Peyer's patch (tissue), 4 donors: Measurements from ENCODE around the gene TXNRD2. TPM values are rescaled to one million over a fixed set of nuclear protein-coding genes. Genes with fewer than 3 reads are reported as not detected.

ENCODE experiments used
- DNase-seq, 3 donors: peaks; one replicate each; pipeline ENCODE4 v3.0.0-alpha.2; 2017 to 2019
- H3K27ac ChIP-seq, 4 donors: fragments of 200-600 bp; sonication (generic); one replicate each; pipeline ENCODE4 v1.5.1; 2016 to 2019
- H3K27me3 ChIP-seq, 2 donors: fragments of 200-600 bp; sonication (generic); one replicate each; pipeline ENCODE4 v1.5.1; 2019
- H3K36me3 ChIP-seq, 3 donors: fragments of 200-600 bp; sonication (generic); one replicate each; pipeline ENCODE4 v1.5.1; 2016 to 2019
- H3K4me1 ChIP-seq, 4 donors: fragments of 200-600 bp; sonication (generic); one replicate each; pipeline ENCODE4 v1.5.1; 2016 to 2019
- H3K4me3 ChIP-seq, 4 donors: fragments of 200-600 bp; sonication (generic); 1 replicate in 3 of 4; 2 replicates in 1 of 4; pipeline ENCODE4 v1.5.1; 2016 to 2019; ENCODE audit warnings: mild to moderate bottlenecking in 1 of 4
- H3K9me3 ChIP-seq, 4 donors: fragments of 200-600 bp; sonication (generic); one replicate each; pipeline ENCODE4 v1.5.1; 2016 to 2019; ENCODE audit warnings: mild to moderate bottlenecking in 1 of 4
- CTCF ChIP-seq, 6 experiments: fragments of 450-650 bp in 4 of 6; fragments of 200-600 bp in 2 of 6; sonication (generic) in 1 of 6; IDR thresholded peaks; one replicate each; pipeline ENCODE4 v1.5.1; 2017 to 2019; ENCODE audit warnings: antibody characterized with exemption in 6 of 6, mild to moderate bottlenecking in 3 of 6, moderate library complexity in 1 of 6
- POLR2A ChIP-seq, 2 donors: fragments of 450-650 bp; IDR thresholded peaks; one replicate each; pipeline ENCODE4 v1.5.1; 2017; ENCODE audit warnings: antibody characterized with exemption in 2 of 2, mild to moderate bottlenecking in 2 of 2, moderate library complexity in 2 of 2
- total RNA-seq, 4 donors: library from RNA; depleted of rRNA; stranded (reverse); fragments of >200 nt; gene quantifications; one replicate each; pipeline ENCODE4 v1.1.0, GENCODE V29; 2016

The TXNRD2 gene
- total RNA-seq, 4 donors from 2014 or later = 24.7 to 29.8 (median 27.2) TPM

GRCh38 chr22:19876314-19876940 lies 65.2 kb downstream of the TXNRD2 start:
- peaks cover 0 to 15% (median 0%) of the 10 kb centered on the region in 4 donors for H3K4me1 ChIP-seq
- peaks cover 0 to 5% (median 0%) of the 10 kb centered on the region in 3 donors for H3K36me3 ChIP-seq
- no peak overlapping the region for H3K27ac ChIP-seq
- no peak overlapping the region for H3K4me3 ChIP-seq
- peak in 2 of 3 donors; percentile 46 to 47 for DNase-seq
- TF ChIP-seq POLR2A (IDR thresholded peaks at IDR 0.05) = no peak
- TF ChIP-seq CTCF (IDR thresholded peaks at IDR 0.05) = peak in 2 of 6 experiments; percentile 8 to 17
- H3K27me3 ChIP-seq = no peaks in the 10 kb centered on the region
- H3K9me3 ChIP-seq = no peaks in the 10 kb centered on the region

GRCh38 chr22:19875531-19876313 lies 65.9 kb downstream of the TXNRD2 start:
- peak in 2 of 3 donors; percentile 42 to 44 for DNase-seq
- TF ChIP-seq CTCF (IDR thresholded peaks at IDR 0.05) = no peak
- TF ChIP-seq POLR2A (IDR thresholded peaks at IDR 0.05) = no peak
- no peak overlapping the region for H3K4me3 ChIP-seq
- H3K4me1 ChIP-seq = peaks cover 0 to 15% (median 0%) of the 10 kb centered on the region in 4 donors
- no peak overlapping the region for H3K27ac ChIP-seq
- H3K9me3 ChIP-seq = no peaks in the 10 kb centered on the region
- peaks cover 0 to 5% (median 0%) of the 10 kb centered on the region in 3 donors for H3K36me3 ChIP-seq
- no peaks in the 10 kb centered on the region for H3K27me3 ChIP-seq

- H3K36me3 ChIP-seq = peaks cover 0 to 5% (median 0%) of the 10 kb centered on the region in 3 donors
Observed at GRCh38 chr22:19875061-19875530, 66.5 kb downstream of the TXNRD2 start.

GRCh38 chr22:19874307-19875060 lies 67.1 kb downstream of the TXNRD2 start:
- H3K27ac ChIP-seq = no peak overlapping the region

More at GRCh38 chr22:19875061-19875530, 66.5 kb downstream of the TXNRD2 start:
- TF ChIP-seq CTCF (IDR thresholded peaks at IDR 0.05) (no peak), POLR2A (IDR thresholded peaks at IDR 0.05) (no peak)
- Histone ChIP-seq H3K4me3 (no peak overlapping the region), H3K4me1 (peaks cover 0 to 15% (median 0%) of the 10 kb centered on the region in 4 donors), H3K9me3 (no peaks in the 10 kb centered on the region), H3K27ac (no peak overlapping the region), H3K27me3 (no peaks in the 10 kb centered on the region)
- peak in 2 of 3 donors; percentile 22 to 43 for DNase-seq

More at GRCh38 chr22:19874307-19875060, 67.1 kb downstream of the TXNRD2 start:
- Histone ChIP-seq H3K4me3 (no peak overlapping the region), H3K27me3 (no peaks in the 10 kb centered on the region), H3K36me3 (peaks cover 0 to 5% (median 0%) of the 10 kb centered on the region in 3 donors), H3K9me3 (no peaks in the 10 kb centered on the region), H3K4me1 (peaks cover 0 to 15% (median 0%) of the 10 kb centered on the region in 4 donors)
- TF ChIP-seq POLR2A (IDR thresholded peaks at IDR 0.05) = no peak
- TF ChIP-seq CTCF (IDR thresholded peaks at IDR 0.05) = no peak
- peak in 2 of 3 donors; percentile 50 to 55 for DNase-seq
